MM.1S (cell line): ENCODE results near the gene DLGAP1.

Experiments
- DNase-seq: peaks from one replicate; pipeline ENCODE4 v3.0.0-alpha.2; 2015
- H2AFZ ChIP-seq: fragments of 300-600 bp; sonication (generic); 2 replicates; pipeline ENCODE4 v1.6.0; 2016; ENCODE audit warnings: antibody characterized with exemption, low read length
- H3F3A ChIP-seq: fragments of 300-600 bp; sonication (generic); 2 replicates; pipeline ENCODE4 v1.6.1; 2016; ENCODE audit warnings: mild to moderate bottlenecking, antibody characterized with exemption, low read length, moderate library complexity, mixed read lengths; ENCODE audit not compliant: insufficient read depth
- H3K27ac ChIP-seq: fragments of 300-600 bp; sonication (generic); 2 replicates; pipeline ENCODE4 v1.5.1; 2016; ENCODE audit warnings: mild to moderate bottlenecking, low read length
- H3K27me3 ChIP-seq: fragments of 300-600 bp; sonication (generic); replicated peaks from 2 replicates; pipeline ENCODE4 v1.6.0; 2016; ENCODE audit warnings: low read length; ENCODE audit not compliant: insufficient read depth
- H3K36me3 ChIP-seq: fragments of 300-600 bp; sonication (generic); replicated peaks from 2 replicates; pipeline ENCODE4 v1.6.1; 2016; ENCODE audit warnings: mild to moderate bottlenecking, low read length, mixed read lengths; ENCODE audit not compliant: insufficient read depth
- H3K4me1 ChIP-seq: fragments of 300-600 bp; sonication (generic); 2 replicates; pipeline ENCODE4 v1.6.1; 2016; ENCODE audit warnings: low read length, mixed read lengths
- H3K4me2 ChIP-seq: fragments of 300-600 bp; sonication (generic); 2 replicates; pipeline ENCODE4 v1.6.0; 2016; ENCODE audit warnings: low read depth, low read length
- H3K4me3 ChIP-seq: fragments of 300-600 bp; sonication (generic); 2 replicates; pipeline ENCODE4 v1.5.1; 2016; ENCODE audit warnings: low read length, mixed read lengths
- H3K79me2 ChIP-seq: fragments of 300-600 bp; sonication (generic); 2 replicates; pipeline ENCODE4 v1.6.1; 2016; ENCODE audit warnings: mixed run types, low read length, mixed read lengths
- H3K9ac ChIP-seq: fragments of 300-600 bp; sonication (generic); 2 replicates; pipeline ENCODE4 v1.6.1; 2016; ENCODE audit warnings: low read length, mixed read lengths
- H3K9me2 ChIP-seq: fragments of 300-600 bp; sonication (generic); replicated peaks from 2 replicates; pipeline ENCODE4 v1.6.1; 2016; ENCODE audit warnings: mild to moderate bottlenecking, low read length, mixed read lengths; ENCODE audit not compliant: insufficient read depth
- H3K9me3 ChIP-seq: fragments of 300-600 bp; sonication (generic); replicated peaks from 2 replicates; pipeline ENCODE4 v1.6.1; 2016; ENCODE audit warnings: mild to moderate bottlenecking, low read length, mixed read lengths; ENCODE audit not compliant: insufficient read depth
- H4K20me1 ChIP-seq: fragments of 300-600 bp; sonication (generic); 2 replicates; pipeline ENCODE4 v1.6.1; 2016; ENCODE audit warnings: mild to moderate bottlenecking, low read length, moderate library complexity, mixed read lengths; ENCODE audit not compliant: insufficient read depth
- CTCF ChIP-seq: fragments of 300-600 bp; sonication (generic); IDR thresholded peaks from 2 replicates; pipeline ENCODE4 v1.5.1; 2016; ENCODE audit warnings: antibody characterized with exemption, low read length, mixed read lengths
- EZH2 ChIP-seq: fragments of 300-600 bp; sonication (generic); optimal IDR thresholded peaks from 2 replicates; pipeline ENCODE3; 2017; ENCODE audit warnings: low read depth, mild to moderate bottlenecking, antibody characterized with exemption, low read length, mixed read lengths
- EZH2phosphoT487 ChIP-seq: fragments of 300-600 bp; sonication (generic); IDR thresholded peaks from 2 replicates; pipeline ENCODE4 v1.6.1; 2018; ENCODE audit warnings: antibody characterized with exemption, low read length

The DLGAP1 gene

GRCh38 chr18:3461704-3462103 lies 993.4 kb downstream of the DLGAP1 start:
- Histone ChIP-seq H3K4me2 (no peak overlapping the region), H3K4me3 (no peak overlapping the region), H3K9me2 (no peaks in the 10 kb centered on the region), H3K9me3 (no peaks in the 10 kb centered on the region), H3K36me3 (no peaks in the 10 kb centered on the region), H2AFZ (no peak overlapping the region), H4K20me1 (no peaks in the 10 kb centered on the region), H3K27ac (no peak overlapping the region), H3K27me3 (peaks cover 15% of the 10 kb centered on the region; the same call in 1 of the 2 replicates), H3K79me2 (no peaks in the 10 kb centered on the region), H3F3A (no peaks in the 10 kb centered on the region), H3K9ac (no peak overlapping the region), H3K4me1 (no peaks in the 10 kb centered on the region)
- DNase-seq, result no peak
- TF ChIP-seq CTCF, result no peak

GRCh38 chr18:3460823-3461398 lies 994.2 kb downstream of the DLGAP1 start:
- no peaks in the 10 kb centered on the region for H3K4me1 ChIP-seq
- H3K27me3 ChIP-seq, result peaks cover 16% of the 10 kb centered on the region
- H3K36me3 ChIP-seq, result no peaks in the 10 kb centered on the region
- no peaks in the 10 kb centered on the region for H3K79me2 ChIP-seq
- H2AFZ ChIP-seq, result no peak overlapping the region
- DNase-seq, result no peak
- TF ChIP-seq CTCF, result no peak
- TF ChIP-seq EZH2phosphoT487, result no peak
- TF ChIP-seq EZH2, result no peak
- no peaks in the 10 kb centered on the region for H3K9me2 ChIP-seq
- no peaks in the 10 kb centered on the region for H3F3A ChIP-seq
- no peaks in the 10 kb centered on the region for H3K9me3 ChIP-seq
- no peak overlapping the region for H3K9ac ChIP-seq
- H3K27ac ChIP-seq, result no peak overlapping the region
- no peak overlapping the region for H3K4me3 ChIP-seq
- no peak overlapping the region for H3K4me2 ChIP-seq
- H4K20me1 ChIP-seq, result no peaks in the 10 kb centered on the region

- Histone ChIP-seq H2AFZ (no peak overlapping the region), H3K27me3 (peaks cover 33% of the 10 kb centered on the region), H3K79me2 (no peaks in the 10 kb centered on the region), H3K4me1 (peaks cover under 1% of the 10 kb centered on the region; the same call in 1 of the 2 replicates), H3K27ac (no peak overlapping the region), H3K9ac (no peak overlapping the region), H3K4me3 (no peak overlapping the region), H3K36me3 (no peaks in the 10 kb centered on the region), H3K9me2 (no peaks in the 10 kb centered on the region), H3F3A (peaks cover 3% of the 10 kb centered on the region; the same call in 1 of the 2 replicates), H3K9me3 (no peaks in the 10 kb centered on the region), H4K20me1 (no peaks in the 10 kb centered on the region), H3K4me2 (no peak overlapping the region)
- TF ChIP-seq EZH2phosphoT487, result no peak
- no peak for TF ChIP-seq EZH2
- no peak for TF ChIP-seq CTCF
- DNase-seq, result no peak
Measured at GRCh38 chr18:3458952-3459853, 995.9 kb downstream of the DLGAP1 start.
